Measurements from ENCODE around the gene APC2.
"Not testable (repeated sequence)": the region's sequence is repeated elsewhere in the genome, so short reads cannot be mapped to it uniquely, and the experiment has no call there.

APC2 gene

DNA sequence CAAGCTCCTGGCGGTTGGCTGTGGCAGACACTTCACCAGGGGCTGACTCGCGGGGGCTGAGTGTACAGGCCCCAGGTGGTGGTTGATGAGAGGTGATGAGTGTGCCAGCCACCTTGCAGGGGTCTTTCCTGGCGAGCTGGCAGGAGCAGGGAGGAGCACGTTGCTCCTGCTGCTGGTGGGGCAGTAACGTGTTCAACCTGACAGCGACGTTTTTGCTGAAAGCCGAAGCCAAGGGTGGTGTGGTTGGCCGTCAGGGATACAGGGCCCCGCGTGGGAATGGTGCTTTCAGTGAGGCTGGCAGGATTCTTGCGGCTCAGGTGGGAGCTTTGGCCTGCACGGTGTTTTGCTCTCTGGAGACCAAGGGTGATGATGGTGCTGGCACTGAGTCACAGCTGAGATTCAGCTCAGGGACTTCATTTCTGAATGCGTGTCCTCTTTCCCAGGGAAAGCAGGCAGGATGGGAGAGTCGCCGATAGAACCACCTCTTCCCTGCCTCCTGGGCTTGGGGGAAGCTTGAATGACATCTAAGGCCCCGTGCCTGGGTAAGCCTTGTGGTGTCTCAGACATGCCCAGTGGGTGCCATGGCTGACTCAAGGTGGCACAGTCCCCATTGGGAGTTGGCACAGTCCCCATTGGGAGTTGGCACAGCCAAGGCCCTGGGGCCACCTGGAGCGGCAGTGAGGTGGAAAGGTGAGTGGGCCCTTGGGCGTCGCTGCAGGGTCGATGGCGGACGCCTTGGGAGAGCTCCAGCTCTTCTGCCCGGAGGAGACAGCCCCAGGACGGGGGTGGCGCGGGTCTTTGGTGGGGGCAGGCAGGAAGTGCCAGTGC lies 33.7 kb upstream of the APC2 start:
- DNase-seq (ENCODE audit: low read depth), result no peak

- no peak for DNase-seq (ENCODE audit: low read depth)
Observed at GRCh38 chr19:1417145-1417544, 32.8 kb upstream of the APC2 start.

GRCh38 chr19:1417681-1418495 lies 32.0 kb upstream of the APC2 start:
- DNase-seq (ENCODE audit: low read depth), result no peak

DNA sequence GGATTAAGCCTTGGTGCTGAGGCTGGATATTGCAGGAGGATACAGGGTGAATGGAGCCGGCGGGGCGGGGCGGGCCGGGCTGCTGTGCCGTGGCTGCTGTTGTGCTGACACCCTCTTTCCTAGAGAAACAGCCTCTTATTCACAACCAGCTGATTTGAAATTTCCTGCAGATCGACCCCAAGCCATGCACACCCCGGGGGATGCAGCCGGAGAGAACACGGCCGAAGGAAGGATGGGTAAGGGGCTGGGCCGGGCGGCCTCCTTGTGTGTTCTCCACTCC lies 31.5 kb upstream of the APC2 start:
- DNase-seq (ENCODE audit: low read depth), result no peak

DNA sequence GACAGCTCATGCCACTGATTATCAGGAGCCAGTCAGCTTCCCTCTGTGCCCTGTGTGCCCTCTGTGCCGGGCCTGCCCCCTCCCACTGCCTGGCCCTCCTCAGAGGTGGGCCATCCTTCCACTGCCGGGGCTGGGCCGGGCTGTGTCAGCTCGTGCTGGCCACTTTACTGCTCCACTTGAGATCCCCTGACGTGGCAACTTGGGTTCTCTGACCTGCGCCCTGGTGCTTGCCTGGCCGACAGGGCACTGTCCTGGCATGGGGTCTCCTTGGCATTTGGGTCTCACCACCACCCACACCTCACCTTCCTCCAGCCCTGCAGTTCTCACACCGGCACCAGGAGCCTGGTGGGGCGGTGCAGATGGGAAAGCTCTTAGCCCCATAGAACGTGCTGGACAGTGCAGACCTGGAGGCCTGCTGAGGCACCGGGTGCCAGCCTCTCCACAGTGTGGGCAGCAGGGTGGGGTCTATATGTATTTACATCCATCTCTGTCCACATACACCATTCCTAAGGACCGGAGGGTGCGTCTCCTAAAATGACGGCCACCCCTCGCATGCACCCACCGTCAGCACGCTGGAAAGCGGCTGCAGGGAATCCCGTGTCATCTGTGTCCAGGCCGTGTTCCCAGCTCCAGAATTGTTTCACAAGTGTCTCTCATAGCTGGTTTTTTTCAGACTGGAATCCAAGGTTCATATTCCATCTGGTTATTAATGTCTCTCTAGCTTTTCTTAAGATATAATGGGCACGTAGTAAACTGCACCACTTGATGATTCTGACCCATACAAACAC lies 30.8 kb upstream of the APC2 start:
- DNase-seq (ENCODE audit: low read depth), result no peak

DNA sequence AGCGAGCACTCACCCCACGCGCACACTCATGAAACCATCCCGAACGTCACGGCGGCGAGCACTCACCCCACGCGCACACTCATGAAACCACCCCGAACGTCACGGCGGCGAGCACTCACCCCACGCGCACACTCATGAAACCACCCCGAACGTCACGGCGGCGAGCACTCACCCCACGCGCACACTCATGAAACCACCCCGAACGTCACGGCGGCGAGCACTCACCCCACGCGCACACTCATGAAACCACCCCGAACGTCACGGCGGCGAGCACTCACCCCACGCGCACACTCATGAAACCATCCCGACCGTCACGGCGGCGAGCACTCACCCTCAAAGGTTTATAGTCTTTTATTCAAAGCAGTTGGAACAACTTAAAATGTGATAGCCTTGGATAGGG lies 29.8 kb upstream of the APC2 start:
- DNase-seq (ENCODE audit: low read depth), result not testable (repeated sequence)

DNA sequence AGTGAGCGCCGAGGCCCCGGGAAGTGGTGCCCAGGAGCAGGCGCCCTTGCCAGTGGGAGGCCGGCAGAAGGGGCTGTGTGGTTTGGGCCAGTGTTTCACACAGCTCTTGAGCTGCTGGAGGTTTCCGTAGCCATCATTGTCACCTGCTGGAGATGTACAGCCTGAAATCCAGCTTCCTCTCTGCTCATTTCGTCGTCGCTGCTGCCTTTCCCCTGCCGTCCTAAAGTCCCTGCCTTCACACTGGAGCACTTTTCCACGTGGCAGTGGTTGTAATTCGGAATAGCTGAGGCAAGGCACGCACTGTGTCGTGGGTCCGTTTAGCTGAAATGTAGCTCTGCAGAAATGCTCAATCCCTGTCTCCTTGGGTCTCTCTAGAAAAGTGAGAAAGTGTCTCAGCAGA lies 29.3 kb upstream of the APC2 start:
- no peak for DNase-seq (ENCODE audit: low read depth)

DNA sequence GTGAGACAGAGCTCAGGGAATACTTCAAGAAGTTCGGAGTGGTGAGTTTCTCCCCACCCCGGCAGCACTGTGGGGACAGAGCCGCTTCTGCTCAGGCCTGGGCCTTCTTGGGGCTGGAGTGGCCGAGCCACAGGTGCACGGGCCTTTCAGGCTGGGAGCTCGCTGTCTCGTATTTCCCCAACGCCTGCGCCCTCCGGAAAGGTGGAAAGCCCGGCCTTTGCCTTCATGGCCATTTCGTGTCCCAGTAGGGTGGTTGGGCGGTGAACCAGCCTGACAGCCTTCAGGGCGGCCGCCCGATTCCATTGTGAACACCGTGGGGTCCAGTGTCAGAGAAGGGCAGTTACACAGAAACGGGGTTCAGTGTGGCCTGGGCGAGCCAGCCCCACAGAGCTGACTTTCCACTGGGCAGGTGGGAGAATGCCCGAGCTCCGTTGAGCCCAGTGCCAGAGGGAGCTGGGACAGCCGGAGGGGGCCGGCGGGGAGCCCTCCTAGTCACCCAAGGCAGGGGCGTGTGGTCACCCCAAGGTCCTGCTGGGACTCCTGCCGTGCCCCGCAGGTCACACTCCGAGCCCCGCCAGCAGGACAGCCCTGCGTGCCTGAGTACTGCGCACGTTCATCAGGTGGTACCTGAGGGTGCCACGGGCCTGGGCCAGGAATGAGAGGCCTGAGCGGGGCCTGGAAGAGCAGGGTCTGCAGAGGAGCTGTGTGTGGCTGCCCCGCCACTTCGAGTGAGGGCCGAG lies 28.5 kb upstream of the APC2 start:
- DNase-seq (ENCODE audit: low read depth), result no peak

DNA sequence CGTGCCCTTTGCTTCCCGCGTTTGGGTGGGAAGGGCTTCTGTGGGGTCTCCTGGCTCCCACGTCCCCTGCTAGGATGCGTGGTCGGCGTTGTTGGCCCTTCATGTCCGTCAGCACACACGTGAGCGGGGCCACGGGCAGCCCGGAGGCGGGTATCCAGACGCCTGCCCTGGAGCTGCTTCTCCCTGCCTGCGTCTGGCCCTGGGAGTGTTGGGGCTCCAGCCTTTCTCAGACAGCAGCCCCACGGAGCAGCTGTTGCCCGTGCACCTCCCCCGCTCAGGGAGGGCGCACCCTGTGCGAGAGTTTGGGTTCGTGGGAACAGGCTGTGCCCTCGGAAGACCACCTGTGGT lies 28.0 kb upstream of the APC2 start:
- DNase-seq (ENCODE audit: low read depth), result no peak

DNA sequence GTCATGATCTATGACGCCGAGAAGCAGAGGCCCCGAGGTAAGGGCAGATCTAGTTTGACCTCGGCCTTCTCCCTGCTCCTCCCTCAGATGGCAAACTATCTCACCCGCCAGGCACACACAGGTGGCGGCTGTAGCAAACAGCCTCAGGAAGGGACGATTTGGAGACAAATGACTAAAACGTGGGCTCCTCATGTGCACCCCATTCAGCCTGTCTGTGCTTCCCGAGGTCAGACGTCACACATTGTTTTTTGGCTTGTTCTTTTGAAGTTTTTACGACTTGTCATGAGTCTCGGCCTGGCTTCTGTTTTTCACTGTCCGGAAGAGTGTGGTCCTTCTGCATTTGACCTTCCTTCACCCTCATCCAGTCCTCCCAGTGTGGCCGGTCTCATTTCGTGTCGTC lies 27.6 kb upstream of the APC2 start:
- DNase-seq (ENCODE audit: low read depth), result no peak

DNA sequence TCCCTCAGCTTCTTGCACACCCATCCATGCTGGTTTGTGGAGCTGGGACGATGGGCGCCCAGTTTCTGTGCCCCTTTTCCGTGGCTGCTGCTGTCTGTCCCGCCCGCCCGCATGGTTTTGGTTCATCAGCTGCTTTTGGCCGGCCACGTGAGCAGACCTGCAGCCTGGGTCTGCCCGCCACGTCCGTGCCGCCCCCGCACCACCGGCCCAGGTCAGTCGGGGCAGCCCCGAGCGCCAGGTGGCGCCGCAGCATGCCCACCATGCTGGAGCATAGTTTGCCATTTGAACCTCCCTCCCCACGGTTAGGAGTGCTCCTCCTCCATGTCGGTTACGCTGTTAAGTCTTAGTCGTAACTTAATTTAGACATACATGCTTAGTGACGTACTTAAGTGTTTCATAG lies 27.0 kb upstream of the APC2 start:
- DNase-seq (ENCODE audit: low read depth), result no peak

DNA sequence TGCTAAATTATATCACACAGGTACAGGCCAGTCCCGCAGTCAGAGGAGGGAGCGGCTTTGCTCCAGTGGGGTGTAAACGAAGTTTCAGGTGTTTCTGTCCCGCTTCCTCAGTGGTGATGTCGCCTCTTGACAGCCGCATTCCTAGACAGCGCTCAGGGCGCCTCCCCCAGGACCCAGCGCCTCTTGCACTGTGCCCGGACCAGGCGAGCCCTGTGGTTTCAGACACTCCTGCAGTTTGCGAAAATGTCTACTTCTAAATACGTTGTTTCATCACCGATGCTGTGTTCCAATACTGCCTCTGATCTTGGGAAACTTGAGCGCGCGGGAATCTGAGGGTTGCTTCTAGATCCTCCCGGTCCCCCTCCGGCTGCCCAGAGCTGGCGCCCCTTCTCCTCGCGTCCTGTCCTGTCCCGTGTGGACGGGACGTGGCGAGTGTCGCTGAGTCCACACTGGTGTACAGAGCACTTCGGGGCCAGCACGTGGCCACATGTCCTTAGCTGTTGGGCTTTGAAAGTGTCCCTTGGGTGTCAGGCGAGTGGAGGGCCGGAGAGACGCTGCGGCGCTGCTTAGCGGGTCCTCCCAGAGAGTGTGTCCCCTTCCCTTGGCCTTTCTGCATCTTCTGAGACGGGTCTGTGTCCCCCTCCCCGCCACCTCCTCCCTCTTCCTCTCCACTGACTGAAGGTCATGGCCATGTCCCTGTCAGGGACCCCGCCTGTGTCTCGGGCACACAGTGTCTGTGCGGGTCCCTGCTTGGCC lies 26.3 kb upstream of the APC2 start:
- DNase-seq (ENCODE audit: low read depth), result no peak

DNA sequence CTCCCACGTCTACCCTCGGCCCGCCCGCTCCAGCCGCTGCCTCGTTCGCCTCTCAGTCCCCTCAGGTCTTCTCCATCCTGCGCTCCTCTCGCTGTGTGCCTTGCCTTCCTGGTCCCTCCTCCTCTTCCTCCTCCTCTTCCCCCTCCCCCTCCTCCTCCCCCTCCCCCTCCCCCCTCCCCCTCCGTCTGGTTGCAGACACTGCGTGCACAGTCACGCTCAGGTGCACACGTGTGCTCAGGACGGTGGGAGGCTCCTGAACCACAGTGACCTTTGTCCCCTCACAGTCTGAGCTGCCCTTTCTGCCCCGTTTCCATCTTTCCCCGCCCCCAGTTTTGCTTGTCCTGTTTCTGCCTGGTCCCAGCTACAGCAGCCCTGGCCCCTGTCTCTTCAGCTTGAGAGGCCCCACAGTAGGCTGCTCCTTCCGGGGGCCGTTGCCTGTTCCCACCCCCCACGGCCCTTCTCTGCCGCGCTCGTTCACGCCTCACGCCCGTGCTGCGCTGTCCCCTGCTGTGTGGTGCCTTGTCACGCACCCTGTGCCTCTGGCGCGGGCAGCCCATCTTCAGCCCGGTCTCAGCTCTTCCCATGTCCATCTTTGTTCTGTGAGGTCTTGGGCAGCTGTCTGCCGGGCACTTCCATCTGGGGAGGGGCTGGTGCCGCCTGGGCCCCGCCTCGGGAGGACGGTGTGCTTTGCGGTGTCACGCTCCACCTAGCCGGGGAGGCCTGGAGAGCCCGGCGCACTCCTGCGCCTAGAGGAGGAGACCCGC lies 25.5 kb upstream of the APC2 start:
- no peak for DNase-seq (ENCODE audit: low read depth)

GRCh38 chr19:1425102-1425837 lies 24.7 kb upstream of the APC2 start:
- DNase-seq (ENCODE audit: low read depth), result no peak

- DNase-seq (ENCODE audit: low read depth), result no peak
Observed at GRCh38 chr19:1425902-1426301, 24.0 kb upstream of the APC2 start.

DNA sequence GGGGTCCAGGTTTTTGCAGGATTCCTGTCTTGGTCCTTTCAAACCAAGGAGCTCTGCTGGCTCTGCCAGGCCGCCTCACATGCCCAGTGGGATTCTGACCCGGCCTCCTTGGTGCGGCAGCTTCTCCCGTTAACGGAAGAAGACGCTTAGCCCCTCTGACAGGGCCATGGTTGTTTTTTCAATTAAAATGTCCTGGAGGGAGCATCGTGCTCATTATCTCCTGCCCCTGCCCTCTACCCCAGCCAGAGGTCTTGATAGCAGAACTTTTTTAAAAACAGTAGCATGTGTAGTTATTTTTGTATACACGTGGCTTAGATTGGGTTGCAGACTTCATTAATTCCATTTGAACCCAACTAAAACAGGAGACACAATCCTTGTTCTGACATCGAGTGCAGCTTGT lies 23.2 kb upstream of the APC2 start:
- DNase-seq (ENCODE audit: low read depth), result no peak

- no peak for DNase-seq (ENCODE audit: low read depth)
Observed at GRCh38 chr19:1427221-1427920, 22.6 kb upstream of the APC2 start.

DNA sequence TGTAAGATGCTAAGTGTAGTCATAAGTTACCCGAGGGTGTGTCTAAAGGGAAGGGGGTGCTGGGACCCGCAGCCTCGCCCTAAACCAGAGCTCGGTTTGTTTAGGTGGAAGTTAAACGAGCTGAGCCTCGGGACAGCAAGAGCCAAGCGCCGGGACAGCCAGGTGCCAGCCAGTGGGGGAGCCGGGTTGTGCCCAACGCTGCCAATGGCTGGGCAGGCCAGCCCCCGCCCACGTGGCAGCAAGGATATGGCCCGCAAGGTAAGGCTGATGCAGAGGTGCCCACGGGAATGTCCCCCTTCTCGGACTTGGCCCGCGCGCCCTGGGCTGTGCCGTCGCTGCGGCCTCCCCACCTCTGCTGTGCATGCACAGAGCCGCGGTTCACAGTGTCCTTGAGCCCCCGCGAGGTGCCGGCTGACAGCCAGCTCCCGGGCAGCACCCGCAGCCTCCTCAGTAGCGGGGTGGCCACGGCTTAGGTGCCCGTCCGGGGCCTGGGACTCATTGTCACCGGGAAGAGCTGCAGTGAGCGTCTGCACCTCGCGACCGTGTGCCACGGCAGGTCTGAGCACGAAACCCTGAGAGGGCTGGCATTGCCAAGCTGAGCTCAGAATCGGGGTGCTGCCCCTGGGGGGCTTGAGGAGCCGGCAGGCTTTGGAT lies 21.1 kb upstream of the APC2 start:
- DNase-seq (ENCODE audit: low read depth), result no peak

DNA sequence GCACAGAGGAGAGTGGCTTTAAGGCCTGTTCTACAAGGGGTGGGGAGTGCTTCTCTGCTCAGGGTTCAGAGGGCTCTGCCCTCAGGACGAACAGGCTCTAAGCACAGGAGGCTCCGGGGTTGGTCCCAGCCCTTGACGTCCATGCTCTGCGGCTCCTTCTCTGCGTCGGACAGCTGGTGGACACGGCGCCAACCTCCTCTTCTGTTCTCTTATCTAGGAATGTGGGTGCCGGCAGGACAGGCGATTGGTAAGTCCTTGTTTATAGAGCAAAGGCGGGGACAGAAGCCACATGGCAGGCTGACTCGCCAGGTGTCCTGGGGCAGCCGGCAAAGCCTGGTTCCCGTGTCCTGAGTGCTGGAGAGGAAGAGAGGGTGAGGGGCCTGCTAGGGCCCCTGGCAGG lies 20.2 kb upstream of the APC2 start:
- DNase-seq (ENCODE audit: low read depth), result no peak

Data from stimulated activated CD8-positive, alpha-beta memory T cell treated with anti-CD3 and anti-CD28 coated beads, Interleukin-15, amount 100 ng/mL, for 1 hour (primary cell).